SU-DHL-6 (cell line): Measurements from ENCODE around the gene OXCT2.

Experiments used
- CTCF ChIP-seq: fragments of 200-600 bp; sonication (generic); IDR thresholded peaks from one replicate; pipeline ENCODE4 v1.5.1; 2017; ENCODE audit warnings: antibody characterized with exemption, mild to moderate bottlenecking, low read length, moderate library complexity; ENCODE audit not compliant: insufficient read depth, poor library complexity, severe bottlenecking
- EZH2phosphoT487 ChIP-seq: fragments of 200-600 bp; sonication (generic), shearing (Covaris generic); conservative IDR thresholded peaks from 2 replicates; pipeline ENCODE4 v1.6.1; 2018; ENCODE audit warnings: mild to moderate bottlenecking, antibody characterized with exemption, low read length, moderate library complexity, mixed read lengths

DNA sequence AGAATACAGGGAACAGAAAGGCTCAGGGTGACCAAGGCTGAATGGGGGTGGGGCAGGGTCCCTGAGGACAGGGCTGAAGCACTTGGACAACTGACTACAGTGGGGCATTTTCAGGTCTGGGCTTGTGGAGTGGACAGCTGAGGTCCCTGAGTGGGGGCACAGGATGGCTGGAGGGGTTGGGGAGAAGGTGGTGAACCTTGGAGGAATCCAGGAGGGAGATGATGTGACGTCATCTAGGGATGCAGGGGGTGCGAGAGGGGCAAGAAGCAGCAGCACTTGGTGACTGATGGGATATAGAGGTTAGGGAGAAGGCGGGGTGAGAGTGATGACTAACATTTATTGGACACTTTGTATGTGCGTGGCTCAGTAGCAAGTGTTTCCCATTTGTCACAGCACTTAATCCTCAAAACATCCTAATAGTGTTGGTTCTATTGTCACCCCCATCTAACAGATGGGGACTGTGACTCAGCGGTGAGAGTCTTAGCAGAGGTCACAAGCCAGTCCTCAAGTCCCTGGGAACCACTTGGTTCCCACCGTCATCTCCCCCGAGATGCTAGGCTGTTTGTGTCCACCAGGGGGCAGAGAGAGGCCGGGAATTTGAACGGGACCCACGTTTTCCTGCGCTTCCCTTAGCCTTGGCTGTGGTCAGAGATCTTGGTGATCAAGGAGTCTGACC lies 45.4 kb upstream of the OXCT2 start:
- TF ChIP-seq CTCF: peak; percentile 65
- no peak for TF ChIP-seq EZH2phosphoT487
